K562 (cell line): ENCODE data around the gene FAM50A. TPM values are rescaled to one million over a fixed set of nuclear protein-coding genes. Genes with fewer than 3 reads are reported as not detected.

ENCODE experiments used
- CEBPB ChIP-seq: fragments of 450-650 bp; IDR thresholded peaks from 2 replicates; pipeline ENCODE4 v1.6.1; 2016; ENCODE audit warnings: missing genetic modification characterization, missing compliant biosample characterization
- CHD1 ChIP-seq: fragments of 200-600 bp; sonication (generic); IDR thresholded peaks from one replicate; pipeline ENCODE4 v1.6.1; 2012; ENCODE audit warnings: mild to moderate bottlenecking, moderate library complexity, low read length, inconsistent platforms
- CTBP1 ChIP-seq: fragments of 450-650 bp; IDR thresholded peaks from 2 replicates; pipeline ENCODE4 v1.6.1; 2016; ENCODE audit warnings: borderline replicate concordance
- L3MBTL2 ChIP-seq: fragments of 450-650 bp; IDR thresholded peaks from 2 replicates; pipeline ENCODE4 v1.6.1; 2016; ENCODE audit warnings: mild to moderate bottlenecking, moderate library complexity
- POLR2B ChIP-seq: fragments of 450-650 bp; IDR thresholded peaks from 2 replicates; pipeline ENCODE4 v1.6.1; 2018; ENCODE audit warnings: low read depth; ENCODE audit not compliant: partially characterized antibody
- SRSF7 ChIP-seq: fragments of 200-400 bp; formaldehyde crosslinking; optimal IDR thresholded peaks from 2 replicates; pipeline ENCODE3; 2017; ENCODE audit warnings: mild to moderate bottlenecking, low read depth, low read length
- TAF1 ChIP-seq: IDR thresholded peaks from 2 replicates; pipeline ENCODE4 v1.6.1; 2011; ENCODE audit warnings: mild to moderate bottlenecking, low read length, moderate library complexity; ENCODE audit not compliant: insufficient read depth, control insufficient read depth, severe bottlenecking; ENCODE audit errors: extremely low read depth
- XRCC5 ChIP-seq: fragments of 200-400 bp; formaldehyde crosslinking; IDR thresholded peaks from 2 replicates; pipeline ENCODE4 v1.6.1; 2017; ENCODE audit warnings: low read depth, mild to moderate bottlenecking, low read length
- ZNF121 ChIP-seq: sonication (generic); formaldehyde crosslinking; conservative IDR thresholded peaks from 2 replicates; pipeline ENCODE4 v1.8.0; 2022; ENCODE audit warnings: missing genetic modification reagents
- ZNF197 ChIP-seq: fragments of 200-800 bp; sonication (Bioruptor generic); IDR thresholded peaks from 2 replicates; pipeline ENCODE4 v1.6.1; 2016; ENCODE audit warnings: low read depth, missing genetic modification characterization, missing compliant biosample characterization
- ZNF311 ChIP-seq: fragments of 250-450 bp; sonication (Bioruptor Pico); IDR thresholded peaks from 2 replicates; pipeline ENCODE4 v1.4.0; 2020; ENCODE audit warnings: mild to moderate bottlenecking, moderate library complexity
- ZNF778 ChIP-seq: fragments of 450-650 bp; formaldehyde crosslinking; IDR thresholded peaks from 2 replicates; pipeline ENCODE4 v1.4.0; 2020; ENCODE audit warnings: mild to moderate bottlenecking, moderate library complexity
- ZNF785 ChIP-seq: fragments of 250-450 bp; sonication (Bioruptor Pico); IDR thresholded peaks from 2 replicates; pipeline ENCODE4 v1.4.0; 2020; ENCODE audit warnings: mild to moderate bottlenecking
- polyA plus RNA-seq, 8 experiments: library from polyadenylated mRNA; depleted of rRNA in 4 of 8; stranded (reverse) in 5 of 8; unstranded in 3 of 8; fragments of >200 nt; fragmentation: Nextera tagmentation in 2 of 8; fragmentation: Illumina TruSeq in 1 of 8; extraction: Ambion mirVana in 2 of 8; extraction: Trizol in 1 of 8; gene quantifications; 2 replicates each; pipeline versions ENCODE4 v1.2.1 to v1.2.3, GENCODE V29; 2011 to 2014; ENCODE audit warnings: inconsistent platforms in 1 of 8, missing spikeins in 1 of 8
- total RNA-seq, 7 experiments: library from RNA; depleted of rRNA in 6 of 7; stranded (reverse); fragments of >200 nt in 6 of 7; fragmentation: Illumina TruSeq in 2 of 7; extraction: Trizol in 2 of 7; gene quantifications; 2 replicates each; pipeline versions ENCODE4 v1.2.1 to v1.2.3, GENCODE V29; 2011 to 2021; ENCODE audit warnings: low replicate concordance in 1 of 7
- TF ChIP-seq, protein P1 (sequence below): fragments of 250-450 bp; sonication (Bioruptor Pico); IDR thresholded peaks from 2 replicates; pipeline ENCODE4 v1.5.0; 2021
- TF ChIP-seq, protein P2 (sequence below), 2 experiments: IDR thresholded peaks in 1 of 2; conservative IDR thresholded peaks in 1 of 2; 2 replicates each; pipeline ENCODE4 v1.6.1; 2016; ENCODE audit warnings: low read depth in 2 of 2, mild to moderate bottlenecking in 1 of 2, missing compliant biosample characterization in 1 of 2, missing genetic modification characterization in 1 of 2, moderate library complexity in 1 of 2
- TF ChIP-seq, protein P3 (sequence below): sonication (generic); formaldehyde crosslinking; IDR thresholded peaks from 2 replicates; pipeline ENCODE4 v1.8.0; 2022; ENCODE audit warnings: mild to moderate bottlenecking, missing genetic modification reagents
- TF ChIP-seq, protein P4 (sequence below): fragments of 450-650 bp; conservative IDR thresholded peaks from 2 replicates; pipeline ENCODE4 v1.6.1; 2016; ENCODE audit warnings: missing genetic modification characterization, low read depth, mild to moderate bottlenecking, control low read depth, missing compliant biosample characterization
- TF ChIP-seq, protein P5 (sequence below): sonication (generic); formaldehyde crosslinking; IDR thresholded peaks from 2 replicates; pipeline ENCODE4 v1.8.1; 2023; ENCODE audit warnings: mild to moderate bottlenecking, missing genetic modification reagents

FAM50A gene
- total and polyA plus RNA-seq, 9 of the 15 experiments (the other 6 are each of a cell fraction or from before 2014, with no cell fraction given) = 4.4 to 114 (median 67.3) TPM

DNA sequence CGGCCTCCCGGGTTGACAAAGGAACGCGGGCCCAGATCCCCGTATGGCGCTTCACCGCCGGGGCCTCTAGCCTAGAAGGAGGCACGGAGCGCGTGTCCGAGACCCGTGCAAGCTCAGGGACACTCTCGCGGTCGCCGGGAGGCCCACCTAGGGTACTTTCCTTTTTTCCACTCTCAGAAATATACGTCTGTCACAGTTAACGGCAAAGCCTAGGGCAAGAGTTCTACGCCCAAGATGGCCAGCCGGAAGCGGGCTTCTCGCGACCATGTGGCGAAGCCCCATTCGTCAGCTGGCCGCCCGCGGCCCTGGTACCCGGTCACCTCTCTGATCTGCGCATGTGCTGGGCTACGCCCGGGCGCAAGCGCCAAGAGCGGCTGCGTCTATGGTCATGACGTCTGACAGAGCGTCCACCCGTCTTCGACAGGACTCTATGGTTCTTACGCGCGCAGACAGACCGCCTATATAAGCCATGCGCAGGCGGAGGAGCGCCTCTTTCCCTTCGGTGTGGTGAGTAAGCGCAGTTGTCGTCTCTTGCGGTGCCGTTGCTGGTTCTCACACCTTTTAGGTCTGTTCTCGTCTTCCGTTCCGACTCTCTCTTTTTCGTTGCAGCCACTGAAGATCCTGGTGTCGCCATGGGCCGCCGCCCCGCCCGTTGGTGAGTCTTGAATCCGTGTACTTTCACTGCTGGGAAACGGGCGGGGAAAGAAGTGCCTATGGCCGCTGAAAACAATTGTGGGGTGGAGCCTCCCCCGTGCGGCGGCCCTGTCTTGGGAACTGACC lies 45.9 kb upstream of the FAM50A start, which contains the start of gene RPL10 (continued):
- TF ChIP-seq ZNF785 (CRISPR knock-in tag) (no peak), CHD1 (no peak), ZNF121 (CRISPR knock-in tag) (no peak), XRCC5 (no peak; the same call in 1 of the 2 replicates), L3MBTL2 (peak; percentile 91), SRSF7 (no peak), TAF1 (peak; percentile 100), POLR2B (peak; percentile 100), ZNF311 (CRISPR knock-in tag) (no peak), ZNF197 (CRISPR knock-in tag) (no peak), CTBP1 (peak; percentile 69), ZNF778 (no peak), CEBPB (no peak)
- TF ChIP-seq, protein P1, sequence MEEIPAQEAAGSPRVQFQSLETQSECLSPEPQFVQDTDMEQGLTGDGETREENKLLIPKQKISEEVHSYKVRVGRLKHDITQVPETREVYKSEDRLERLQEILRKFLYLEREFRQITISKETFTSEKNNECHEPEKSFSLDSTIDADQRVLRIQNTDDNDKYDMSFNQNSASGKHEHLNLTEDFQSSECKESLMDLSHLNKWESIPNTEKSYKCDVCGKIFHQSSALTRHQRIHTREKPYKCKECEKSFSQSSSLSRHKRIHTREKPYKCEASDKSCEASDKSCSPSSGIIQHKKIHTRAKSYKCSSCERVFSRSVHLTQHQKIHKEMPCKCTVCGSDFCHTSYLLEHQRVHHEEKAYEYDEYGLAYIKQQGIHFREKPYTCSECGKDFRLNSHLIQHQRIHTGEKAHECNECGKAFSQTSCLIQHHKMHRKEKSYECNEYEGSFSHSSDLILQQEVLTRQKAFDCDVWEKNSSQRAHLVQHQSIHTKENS = no peak
- TF ChIP-seq, protein P2, sequence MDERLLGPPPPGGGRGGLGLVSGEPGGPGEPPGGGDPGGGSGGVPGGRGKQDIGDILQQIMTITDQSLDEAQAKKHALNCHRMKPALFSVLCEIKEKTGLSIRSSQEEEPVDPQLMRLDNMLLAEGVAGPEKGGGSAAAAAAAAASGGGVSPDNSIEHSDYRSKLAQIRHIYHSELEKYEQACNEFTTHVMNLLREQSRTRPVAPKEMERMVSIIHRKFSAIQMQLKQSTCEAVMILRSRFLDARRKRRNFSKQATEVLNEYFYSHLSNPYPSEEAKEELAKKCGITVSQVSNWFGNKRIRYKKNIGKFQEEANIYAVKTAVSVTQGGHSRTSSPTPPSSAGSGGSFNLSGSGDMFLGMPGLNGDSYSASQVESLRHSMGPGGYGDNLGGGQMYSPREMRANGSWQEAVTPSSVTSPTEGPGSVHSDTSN (CRISPR knock-in tag; IDR thresholded peaks at IDR 0.05; ENCODE audit: low read depth) = no peak
- TF ChIP-seq, protein P2 (tag; conservative IDR thresholded peaks at IDR 0.05; ENCODE audit: low read depth) = no peak
- TF ChIP-seq, protein P3, sequence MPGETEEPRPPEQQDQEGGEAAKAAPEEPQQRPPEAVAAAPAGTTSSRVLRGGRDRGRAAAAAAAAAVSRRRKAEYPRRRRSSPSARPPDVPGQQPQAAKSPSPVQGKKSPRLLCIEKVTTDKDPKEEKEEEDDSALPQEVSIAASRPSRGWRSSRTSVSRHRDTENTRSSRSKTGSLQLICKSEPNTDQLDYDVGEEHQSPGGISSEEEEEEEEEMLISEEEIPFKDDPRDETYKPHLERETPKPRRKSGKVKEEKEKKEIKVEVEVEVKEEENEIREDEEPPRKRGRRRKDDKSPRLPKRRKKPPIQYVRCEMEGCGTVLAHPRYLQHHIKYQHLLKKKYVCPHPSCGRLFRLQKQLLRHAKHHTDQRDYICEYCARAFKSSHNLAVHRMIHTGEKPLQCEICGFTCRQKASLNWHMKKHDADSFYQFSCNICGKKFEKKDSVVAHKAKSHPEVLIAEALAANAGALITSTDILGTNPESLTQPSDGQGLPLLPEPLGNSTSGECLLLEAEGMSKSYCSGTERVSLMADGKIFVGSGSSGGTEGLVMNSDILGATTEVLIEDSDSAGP (CRISPR knock-in tag) = no peak
- TF ChIP-seq, protein P4, sequence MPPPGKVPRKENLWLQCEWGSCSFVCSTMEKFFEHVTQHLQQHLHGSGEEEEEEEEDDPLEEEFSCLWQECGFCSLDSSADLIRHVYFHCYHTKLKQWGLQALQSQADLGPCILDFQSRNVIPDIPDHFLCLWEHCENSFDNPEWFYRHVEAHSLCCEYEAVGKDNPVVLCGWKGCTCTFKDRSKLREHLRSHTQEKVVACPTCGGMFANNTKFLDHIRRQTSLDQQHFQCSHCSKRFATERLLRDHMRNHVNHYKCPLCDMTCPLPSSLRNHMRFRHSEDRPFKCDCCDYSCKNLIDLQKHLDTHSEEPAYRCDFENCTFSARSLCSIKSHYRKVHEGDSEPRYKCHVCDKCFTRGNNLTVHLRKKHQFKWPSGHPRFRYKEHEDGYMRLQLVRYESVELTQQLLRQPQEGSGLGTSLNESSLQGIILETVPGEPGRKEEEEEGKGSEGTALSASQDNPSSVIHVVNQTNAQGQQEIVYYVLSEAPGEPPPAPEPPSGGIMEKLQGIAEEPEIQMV (tag) = no peak
- TF ChIP-seq, protein P5, sequence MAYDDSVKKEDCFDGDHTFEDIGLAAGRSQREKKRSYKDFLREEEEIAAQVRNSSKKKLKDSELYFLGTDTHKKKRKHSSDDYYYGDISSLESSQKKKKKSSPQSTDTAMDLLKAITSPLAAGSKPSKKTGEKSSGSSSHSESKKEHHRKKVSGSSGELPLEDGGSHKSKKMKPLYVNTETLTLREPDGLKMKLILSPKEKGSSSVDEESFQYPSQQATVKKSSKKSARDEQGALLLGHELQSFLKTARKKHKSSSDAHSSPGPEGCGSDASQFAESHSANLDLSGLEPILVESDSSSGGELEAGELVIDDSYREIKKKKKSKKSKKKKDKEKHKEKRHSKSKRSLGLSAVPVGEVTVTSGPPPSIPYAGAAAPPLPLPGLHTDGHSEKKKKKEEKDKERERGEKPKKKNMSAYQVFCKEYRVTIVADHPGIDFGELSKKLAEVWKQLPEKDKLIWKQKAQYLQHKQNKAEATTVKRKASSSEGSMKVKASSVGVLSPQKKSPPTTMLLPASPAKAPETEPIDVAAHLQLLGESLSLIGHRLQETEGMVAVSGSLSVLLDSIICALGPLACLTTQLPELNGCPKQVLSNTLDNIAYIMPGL (CRISPR knock-in tag) = no peak; the same call in 1 of the 2 replicates
